Esophagus muscularis mucosa (tissue), 3 donors: ENCODE results near the gene NBEAL2.

Experiments
- CTCF ChIP-seq, 3 experiments: fragments of 200-600 bp in 2 of 3; fragments of 450-650 bp in 1 of 3; sonication (generic) in 2 of 3; IDR thresholded peaks; one replicate each; pipeline ENCODE4 v1.5.1; 2017 to 2019; ENCODE audit warnings: antibody characterized with exemption in 3 of 3, mild to moderate bottlenecking in 2 of 3, moderate library complexity in 1 of 3
- EP300 ChIP-seq: sonication (generic); formaldehyde crosslinking; IDR thresholded peaks from one replicate; pipeline ENCODE4 v1.6.1; 2017; ENCODE audit warnings: antibody characterized with exemption

- TF ChIP-seq CTCF (IDR thresholded peaks at IDR 0.05) = no peak
- TF ChIP-seq EP300 = no peak
Observed at GRCh38 chr3:46987743-46988401, 8.4 kb downstream of the NBEAL2 start.
